WTC11 (cell line): ENCODE data around the gene CCDC191. TPM values are rescaled to one million over a fixed set of nuclear protein-coding genes. Genes with fewer than 3 reads are reported as not detected.

Experiments used
- ATAC-seq: fragments of 200-7000 bp; cut with Tn5 transposase; 2 replicates; pipeline ENCODE4 v1.10.0; 2021; ENCODE audit warnings: mild to moderate bottlenecking, moderate library complexity
- CTCF ChIA-PET: fragments of 300-600 bp; sonication (Branson Sonifier 250); formaldehyde crosslinking; loops from one replicate; lab custom pipeline; 2021; ENCODE audit warnings: antibody characterized with exemption; lab: Charles Lee
- POLR2A ChIA-PET: fragments of 350-600 bp; sonication (Branson Sonifier 250); formaldehyde crosslinking; loops from one replicate; lab custom pipeline; 2021; ENCODE audit warnings: antibody characterized with exemption; lab: Charles Lee
- DNase-seq: peaks from one replicate; pipeline ENCODE4 v3.0.0; 2021; ENCODE audit warnings: low spot score
- H3K27ac Mint-ChIP-seq: 2 replicates; pipeline ENCODE4 v1.8.0; 2021; ENCODE audit warnings: mixed read lengths
- H3K27me3 Mint-ChIP-seq: 2 replicates; pipeline ENCODE4 v1.8.0; 2021; ENCODE audit warnings: low read depth, mild to moderate bottlenecking, moderate library complexity, mixed read lengths
- H3K36me3 Mint-ChIP-seq: 2 replicates; pipeline ENCODE4 v1.8.0; 2021; ENCODE audit warnings: mixed read lengths
- H3K4me1 Mint-ChIP-seq: 2 replicates; pipeline ENCODE4 v1.8.0; 2022; ENCODE audit warnings: mixed read lengths
- H3K4me3 Mint-ChIP-seq: 2 replicates; pipeline ENCODE4 v1.8.0; 2021; ENCODE audit warnings: mild to moderate bottlenecking, moderate library complexity, mixed read lengths
- H3K9me3 Mint-ChIP-seq: 2 replicates; pipeline ENCODE4 v1.8.0; 2021; ENCODE audit warnings: mixed read lengths
- ATF1 ChIP-seq: sonication (generic); formaldehyde crosslinking; IDR thresholded peaks from 2 replicates; pipeline ENCODE4 v1.8.1; 2023; ENCODE audit warnings: mild to moderate bottlenecking, moderate library complexity, missing genetic modification reagents
- CBFB ChIP-seq: sonication (generic); formaldehyde crosslinking; IDR thresholded peaks from 2 replicates; pipeline ENCODE4 v1.8.1; 2022; ENCODE audit warnings: mild to moderate bottlenecking, low read depth, missing genetic modification reagents
- CREB1 ChIP-seq: sonication (generic); formaldehyde crosslinking; IDR thresholded peaks from 2 replicates; pipeline ENCODE4 v1.8.0; 2023; ENCODE audit warnings: mild to moderate bottlenecking, missing genetic modification reagents
- CREM ChIP-seq: sonication (generic); formaldehyde crosslinking; IDR thresholded peaks from 2 replicates; pipeline ENCODE4 v1.8.1; 2022; ENCODE audit warnings: mild to moderate bottlenecking, missing genetic modification reagents, moderate library complexity
- EMX1 ChIP-seq: fragments of 250-450 bp; sonication (Bioruptor Pico); IDR thresholded peaks from 2 replicates; pipeline ENCODE4 v1.8.0; 2021; ENCODE audit warnings: mild to moderate bottlenecking
- ESRRA ChIP-seq: sonication (generic); formaldehyde crosslinking; IDR thresholded peaks from 2 replicates; pipeline ENCODE4 v1.8.1; 2022; ENCODE audit warnings: mild to moderate bottlenecking, missing genetic modification reagents, borderline replicate concordance
- FOXJ3 ChIP-seq: sonication (generic); formaldehyde crosslinking; IDR thresholded peaks from 2 replicates; pipeline ENCODE4 v1.9.0; 2021; ENCODE audit warnings: missing genetic modification reagents, mild to moderate bottlenecking, borderline replicate concordance
- NFYB ChIP-seq: sonication (generic); formaldehyde crosslinking; conservative IDR thresholded peaks from 2 replicates; pipeline ENCODE4 v1.8.0; 2022; ENCODE audit warnings: low read depth, missing genetic modification reagents
- NR2C2 ChIP-seq: sonication (generic); formaldehyde crosslinking; IDR thresholded peaks from 2 replicates; pipeline ENCODE4 v1.8.0; 2022; ENCODE audit warnings: mild to moderate bottlenecking, missing genetic modification reagents
- NR3C1 ChIP-seq: sonication (generic); formaldehyde crosslinking; conservative IDR thresholded peaks from 2 replicates; pipeline ENCODE4 v1.8.1; 2023; ENCODE audit warnings: low read depth, mild to moderate bottlenecking, missing genetic modification reagents
- PRRX2 ChIP-seq: fragments of 250-450 bp; sonication (Bioruptor Pico); IDR thresholded peaks from 2 replicates; pipeline ENCODE4 v1.8.0; 2021; ENCODE audit warnings: mild to moderate bottlenecking
- SOX15 ChIP-seq: fragments of 250-450 bp; sonication (Bioruptor Pico); IDR thresholded peaks from 2 replicates; pipeline ENCODE4 v1.9.0; 2021; ENCODE audit warnings: mild to moderate bottlenecking
- ZNF121 ChIP-seq: sonication (generic); formaldehyde crosslinking; IDR thresholded peaks from 2 replicates; pipeline ENCODE4 v1.8.0; 2023; ENCODE audit warnings: missing genetic modification reagents
- ZNF219 ChIP-seq: sonication (generic); formaldehyde crosslinking; IDR thresholded peaks from 2 replicates; pipeline ENCODE4 v1.8.0; 2023; ENCODE audit warnings: missing genetic modification reagents, mild to moderate bottlenecking, borderline replicate concordance
- ZNF317 ChIP-seq: sonication (generic); formaldehyde crosslinking; IDR thresholded peaks from 2 replicates; pipeline ENCODE4 v1.8.1; 2023; ENCODE audit warnings: low read depth, mild to moderate bottlenecking, moderate library complexity, missing genetic modification reagents, borderline replicate concordance
- ZNF416 ChIP-seq: fragments of 250-450 bp; sonication (Bioruptor Pico); IDR thresholded peaks from 2 replicates; pipeline ENCODE4 v1.9.0; 2021; ENCODE audit warnings: mild to moderate bottlenecking, inconsistent platforms
- ZNF671 ChIP-seq: fragments of 250-450 bp; sonication (Bioruptor Pico); IDR thresholded peaks from 2 replicates; pipeline ENCODE4 v1.8.0; 2021; ENCODE audit warnings: mild to moderate bottlenecking
- total RNA-seq: library from RNA; stranded (reverse); gene quantifications from 3 replicates; pipeline ENCODE4 v1.2.3, GENCODE V29; 2021
- TF ChIP-seq, protein P1 (sequence below): sonication (generic); formaldehyde crosslinking; IDR thresholded peaks from 2 replicates; pipeline ENCODE4 v1.8.0; 2023; ENCODE audit warnings: missing genetic modification reagents, mild to moderate bottlenecking, borderline replicate concordance
- TF ChIP-seq, protein P2 (sequence below): sonication (generic); formaldehyde crosslinking; IDR thresholded peaks from 2 replicates; pipeline ENCODE4 v1.8.1; 2022; ENCODE audit warnings: low read depth, missing genetic modification reagents, borderline replicate concordance
- TF ChIP-seq, protein P3 (sequence below): sonication (generic); formaldehyde crosslinking; IDR thresholded peaks from 2 replicates; pipeline ENCODE4 v1.8.0; 2023; ENCODE audit warnings: mild to moderate bottlenecking, missing genetic modification reagents
- TF ChIP-seq, protein P4 (sequence below): sonication (generic); formaldehyde crosslinking; IDR thresholded peaks from 2 replicates; pipeline ENCODE4 v1.8.0; 2022; ENCODE audit warnings: mild to moderate bottlenecking, missing genetic modification reagents
- TF ChIP-seq, protein P5 (sequence below): fragments of 250-450 bp; sonication (Bioruptor Pico); IDR thresholded peaks from 2 replicates; pipeline ENCODE4 v1.9.0; 2021; ENCODE audit warnings: moderate library complexity, mild to moderate bottlenecking, inconsistent platforms, borderline replicate concordance

The CCDC191 gene
- total RNA-seq, 1 experiment from 2014 or later, result 1.6 TPM

DNA sequence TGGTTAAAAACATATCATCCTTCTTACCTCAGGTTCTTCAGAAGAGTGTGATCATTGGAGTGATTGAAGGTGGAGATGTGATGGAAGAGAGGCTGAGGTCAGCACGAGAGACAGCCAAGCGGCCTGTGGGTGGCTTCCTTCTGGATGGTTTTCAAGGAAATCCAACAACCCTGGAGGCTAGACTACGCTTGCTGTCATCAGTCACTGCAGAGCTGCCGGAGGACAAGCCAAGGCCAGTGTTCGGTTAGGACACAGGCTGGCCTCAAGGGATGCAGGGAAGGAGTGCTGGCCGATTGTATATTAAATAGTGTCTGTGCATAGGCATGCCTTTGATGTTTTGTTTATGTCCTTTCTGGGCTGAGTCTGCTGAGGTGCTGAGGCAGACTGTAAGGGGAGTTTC lies 20.4 kb upstream of the CCDC191 start (continued):
- TF ChIP-seq ZNF416 (CRISPR knock-in tag) (no peak), SOX15 (CRISPR knock-in tag) (no peak), ZNF671 (CRISPR knock-in tag) (no peak), CBFB (CRISPR knock-in tag) (no peak), ESRRA (CRISPR knock-in tag) (no peak), ZNF219 (CRISPR knock-in tag) (no peak), CREB1 (CRISPR knock-in tag) (no peak), ZNF121 (CRISPR knock-in tag) (no peak)
- TF ChIP-seq, protein P1, sequence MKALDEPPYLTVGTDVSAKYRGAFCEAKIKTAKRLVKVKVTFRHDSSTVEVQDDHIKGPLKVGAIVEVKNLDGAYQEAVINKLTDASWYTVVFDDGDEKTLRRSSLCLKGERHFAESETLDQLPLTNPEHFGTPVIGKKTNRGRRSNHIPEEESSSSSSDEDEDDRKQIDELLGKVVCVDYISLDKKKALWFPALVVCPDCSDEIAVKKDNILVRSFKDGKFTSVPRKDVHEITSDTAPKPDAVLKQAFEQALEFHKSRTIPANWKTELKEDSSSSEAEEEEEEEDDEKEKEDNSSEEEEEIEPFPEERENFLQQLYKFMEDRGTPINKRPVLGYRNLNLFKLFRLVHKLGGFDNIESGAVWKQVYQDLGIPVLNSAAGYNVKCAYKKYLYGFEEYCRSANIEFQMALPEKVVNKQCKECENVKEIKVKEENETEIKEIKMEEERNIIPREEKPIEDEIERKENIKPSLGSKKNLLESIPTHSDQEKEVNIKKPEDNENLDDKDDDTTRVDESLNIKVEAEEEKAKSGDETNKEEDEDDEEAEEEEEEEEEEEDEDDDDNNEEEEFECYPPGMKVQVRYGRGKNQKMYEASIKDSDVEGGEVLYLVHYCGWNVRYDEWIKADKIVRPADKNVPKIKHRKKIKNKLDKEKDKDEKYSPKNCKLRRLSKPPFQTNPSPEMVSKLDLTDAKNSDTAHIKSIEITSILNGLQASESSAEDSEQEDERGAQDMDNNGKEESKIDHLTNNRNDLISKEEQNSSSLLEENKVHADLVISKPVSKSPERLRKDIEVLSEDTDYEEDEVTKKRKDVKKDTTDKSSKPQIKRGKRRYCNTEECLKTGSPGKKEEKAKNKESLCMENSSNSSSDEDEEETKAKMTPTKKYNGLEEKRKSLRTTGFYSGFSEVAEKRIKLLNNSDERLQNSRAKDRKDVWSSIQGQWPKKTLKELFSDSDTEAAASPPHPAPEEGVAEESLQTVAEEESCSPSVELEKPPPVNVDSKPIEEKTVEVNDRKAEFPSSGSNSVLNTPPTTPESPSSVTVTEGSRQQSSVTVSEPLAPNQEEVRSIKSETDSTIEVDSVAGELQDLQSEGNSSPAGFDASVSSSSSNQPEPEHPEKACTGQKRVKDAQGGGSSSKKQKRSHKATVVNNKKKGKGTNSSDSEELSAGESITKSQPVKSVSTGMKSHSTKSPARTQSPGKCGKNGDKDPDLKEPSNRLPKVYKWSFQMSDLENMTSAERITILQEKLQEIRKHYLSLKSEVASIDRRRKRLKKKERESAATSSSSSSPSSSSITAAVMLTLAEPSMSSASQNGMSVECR (CRISPR knock-in tag), result no peak
- TF ChIP-seq, all 79 proteins: peak for 0

DNA sequence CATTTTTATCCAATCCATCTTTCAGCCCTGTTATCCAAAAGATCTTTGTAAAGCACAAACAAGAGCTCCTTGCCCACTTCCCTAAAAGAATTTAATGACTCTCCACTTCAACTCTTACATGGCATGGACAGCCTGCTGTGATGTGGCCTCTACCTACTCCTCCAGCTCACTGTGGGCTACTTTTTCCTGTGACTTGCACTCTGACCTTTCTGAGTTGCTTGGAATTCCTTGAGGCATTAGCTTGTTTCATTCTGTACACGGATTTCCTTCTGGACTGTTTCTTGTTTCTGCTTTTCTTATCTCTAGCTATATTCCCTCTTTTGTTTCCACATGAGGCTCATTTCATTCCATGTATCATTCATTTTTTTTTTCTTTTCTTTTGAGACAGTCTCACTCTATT lies 15.5 kb upstream of the CCDC191 start:
- CTCF ChIA-PET, result no interaction called here
- no peaks in the 10 kb centered on the region for H3K27me3 Mint-ChIP-seq
- no peak for ATAC-seq
- no peaks in the 10 kb centered on the region for H3K4me1 Mint-ChIP-seq
- no peak overlapping the region for H3K27ac Mint-ChIP-seq
- H3K9me3 Mint-ChIP-seq, result no peaks in the 10 kb centered on the region
- no peak for TF ChIP-seq NFYB (CRISPR knock-in tag)
- TF ChIP-seq NR2C2 (CRISPR knock-in tag), result no peak
- TF ChIP-seq, protein P2, sequence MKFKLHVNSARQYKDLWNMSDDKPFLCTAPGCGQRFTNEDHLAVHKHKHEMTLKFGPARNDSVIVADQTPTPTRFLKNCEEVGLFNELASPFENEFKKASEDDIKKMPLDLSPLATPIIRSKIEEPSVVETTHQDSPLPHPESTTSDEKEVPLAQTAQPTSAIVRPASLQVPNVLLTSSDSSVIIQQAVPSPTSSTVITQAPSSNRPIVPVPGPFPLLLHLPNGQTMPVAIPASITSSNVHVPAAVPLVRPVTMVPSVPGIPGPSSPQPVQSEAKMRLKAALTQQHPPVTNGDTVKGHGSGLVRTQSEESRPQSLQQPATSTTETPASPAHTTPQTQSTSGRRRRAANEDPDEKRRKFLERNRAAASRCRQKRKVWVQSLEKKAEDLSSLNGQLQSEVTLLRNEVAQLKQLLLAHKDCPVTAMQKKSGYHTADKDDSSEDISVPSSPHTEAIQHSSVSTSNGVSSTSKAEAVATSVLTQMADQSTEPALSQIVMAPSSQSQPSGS, result no peak
- TF ChIP-seq CREM, result no peak
- no peak for TF ChIP-seq EMX1 (CRISPR knock-in tag)
- TF ChIP-seq NR3C1 (CRISPR knock-in tag), result no peak
- no peak for TF ChIP-seq PRRX2
- TF ChIP-seq, protein P3, sequence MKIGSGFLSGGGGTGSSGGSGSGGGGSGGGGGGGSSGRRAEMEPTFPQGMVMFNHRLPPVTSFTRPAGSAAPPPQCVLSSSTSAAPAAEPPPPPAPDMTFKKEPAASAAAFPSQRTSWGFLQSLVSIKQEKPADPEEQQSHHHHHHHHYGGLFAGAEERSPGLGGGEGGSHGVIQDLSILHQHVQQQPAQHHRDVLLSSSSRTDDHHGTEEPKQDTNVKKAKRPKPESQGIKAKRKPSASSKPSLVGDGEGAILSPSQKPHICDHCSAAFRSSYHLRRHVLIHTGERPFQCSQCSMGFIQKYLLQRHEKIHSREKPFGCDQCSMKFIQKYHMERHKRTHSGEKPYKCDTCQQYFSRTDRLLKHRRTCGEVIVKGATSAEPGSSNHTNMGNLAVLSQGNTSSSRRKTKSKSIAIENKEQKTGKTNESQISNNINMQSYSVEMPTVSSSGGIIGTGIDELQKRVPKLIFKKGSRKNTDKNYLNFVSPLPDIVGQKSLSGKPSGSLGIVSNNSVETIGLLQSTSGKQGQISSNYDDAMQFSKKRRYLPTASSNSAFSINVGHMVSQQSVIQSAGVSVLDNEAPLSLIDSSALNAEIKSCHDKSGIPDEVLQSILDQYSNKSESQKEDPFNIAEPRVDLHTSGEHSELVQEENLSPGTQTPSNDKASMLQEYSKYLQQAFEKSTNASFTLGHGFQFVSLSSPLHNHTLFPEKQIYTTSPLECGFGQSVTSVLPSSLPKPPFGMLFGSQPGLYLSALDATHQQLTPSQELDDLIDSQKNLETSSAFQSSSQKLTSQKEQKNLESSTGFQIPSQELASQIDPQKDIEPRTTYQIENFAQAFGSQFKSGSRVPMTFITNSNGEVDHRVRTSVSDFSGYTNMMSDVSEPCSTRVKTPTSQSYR (CRISPR knock-in tag), result no peak
- TF ChIP-seq ZNF416 (CRISPR knock-in tag), result no peak
- TF ChIP-seq, protein P4, sequence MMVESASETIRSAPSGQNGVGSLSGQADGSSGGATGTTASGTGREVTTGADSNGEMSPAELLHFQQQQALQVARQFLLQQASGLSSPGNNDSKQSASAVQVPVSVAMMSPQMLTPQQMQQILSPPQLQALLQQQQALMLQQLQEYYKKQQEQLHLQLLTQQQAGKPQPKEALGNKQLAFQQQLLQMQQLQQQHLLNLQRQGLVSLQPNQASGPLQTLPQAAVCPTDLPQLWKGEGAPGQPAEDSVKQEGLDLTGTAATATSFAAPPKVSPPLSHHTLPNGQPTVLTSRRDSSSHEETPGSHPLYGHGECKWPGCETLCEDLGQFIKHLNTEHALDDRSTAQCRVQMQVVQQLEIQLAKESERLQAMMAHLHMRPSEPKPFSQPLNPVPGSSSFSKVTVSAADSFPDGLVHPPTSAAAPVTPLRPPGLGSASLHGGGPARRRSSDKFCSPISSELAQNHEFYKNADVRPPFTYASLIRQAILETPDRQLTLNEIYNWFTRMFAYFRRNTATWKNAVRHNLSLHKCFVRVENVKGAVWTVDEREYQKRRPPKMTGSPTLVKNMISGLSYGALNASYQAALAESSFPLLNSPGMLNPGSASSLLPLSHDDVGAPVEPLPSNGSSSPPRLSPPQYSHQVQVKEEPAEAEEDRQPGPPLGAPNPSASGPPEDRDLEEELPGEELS (CRISPR knock-in tag), result no peak
- TF ChIP-seq, protein P5, sequence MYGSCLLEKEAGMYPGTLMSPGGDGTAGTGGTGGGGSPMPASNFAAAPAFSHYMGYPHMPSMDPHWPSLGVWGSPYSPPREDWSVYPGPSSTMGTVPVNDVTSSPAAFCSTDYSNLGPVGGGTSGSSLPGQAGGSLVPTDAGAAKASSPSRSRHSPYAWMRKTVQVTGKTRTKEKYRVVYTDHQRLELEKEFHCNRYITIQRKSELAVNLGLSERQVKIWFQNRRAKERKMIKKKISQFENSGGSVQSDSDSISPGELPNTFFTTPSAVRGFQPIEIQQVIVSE, result no peak
- TF ChIP-seq ATF1, result no peak
- TF ChIP-seq FOXJ3, result no peak
- TF ChIP-seq ZNF317 (CRISPR knock-in tag), result no peak
- no peak for DNase-seq
- POLR2A ChIA-PET, result no interaction called here
- no peak overlapping the region for H3K4me3 Mint-ChIP-seq
- H3K36me3 Mint-ChIP-seq, result peaks cover 66% of the 10 kb centered on the region
